Bone marrow (tissue), 2 donors: ENCODE results near the gene ITPR2.
A peak's percentile ranks its signal among the peaks of the same experiment; 100 is the strongest.

Source experiments
- DNase-seq, 2 donors: peaks; one replicate each; lab custom pipeline; 2025; lab: John Stamatoyannopoulos, UW

ITPR2 gene

DNA sequence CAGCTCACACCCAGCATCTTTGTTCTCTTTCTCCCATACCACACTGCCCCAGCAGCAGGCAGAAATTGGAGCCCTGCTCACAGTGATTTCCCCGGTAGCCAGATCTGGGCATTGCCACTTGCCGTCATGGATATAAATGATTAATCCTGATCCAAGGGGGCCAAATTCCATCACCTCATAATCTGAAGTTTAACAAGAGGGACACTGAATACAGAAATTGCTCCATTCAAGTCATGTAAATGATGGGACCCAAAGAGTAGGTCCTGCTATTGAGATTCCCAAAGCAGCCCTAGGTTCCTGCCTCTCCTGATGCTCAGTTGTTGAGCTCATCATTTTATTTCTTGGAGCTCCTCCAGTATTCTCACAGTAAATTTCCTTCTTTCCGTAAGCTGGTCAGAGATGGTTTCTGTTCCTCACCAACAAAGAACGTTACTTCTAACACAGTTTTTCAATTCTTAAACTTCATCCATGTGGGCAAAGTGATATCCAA, 11.7 kb downstream of the ITPR2 start:
- DNase-seq = no peak

DNA sequence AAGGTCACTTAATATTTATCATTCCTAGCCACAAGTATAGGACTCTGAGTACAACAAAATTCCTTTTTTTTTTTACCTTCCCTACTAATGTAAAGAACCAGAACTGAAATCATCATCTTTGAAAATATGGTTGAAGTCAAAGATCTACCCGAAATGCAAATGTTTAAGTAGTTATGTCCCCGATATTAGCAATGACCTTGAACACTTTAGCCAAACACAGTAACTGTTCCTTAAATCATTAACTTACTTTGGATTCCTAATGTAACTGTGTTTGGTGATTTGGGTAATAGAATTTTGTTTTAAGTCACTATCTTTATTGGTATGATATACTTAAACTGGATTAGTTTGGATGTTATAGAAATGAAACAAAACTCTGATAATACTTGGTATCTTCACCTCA, 14.4 kb downstream of the ITPR2 start:
- no peak for DNase-seq

DNA sequence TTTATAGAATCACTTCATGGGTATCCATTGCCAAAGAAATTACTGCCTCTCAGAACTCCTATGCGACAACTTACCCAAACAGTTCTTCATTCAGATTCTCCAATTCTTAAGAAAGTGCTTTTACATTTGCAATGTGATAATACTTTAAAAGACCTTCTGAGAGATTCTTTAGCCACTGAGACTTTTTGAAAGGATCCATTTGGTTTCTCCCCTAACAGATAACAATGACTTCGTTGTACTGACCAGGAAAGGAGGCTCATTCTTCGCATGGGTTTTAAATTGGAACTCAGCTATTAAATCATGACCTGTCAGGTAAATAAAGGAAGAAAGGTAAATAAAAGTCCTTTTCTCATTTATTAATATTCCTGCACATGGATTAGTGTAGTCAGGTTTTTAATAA, 14.8 kb downstream of the ITPR2 start:
- no peak for DNase-seq

DNA sequence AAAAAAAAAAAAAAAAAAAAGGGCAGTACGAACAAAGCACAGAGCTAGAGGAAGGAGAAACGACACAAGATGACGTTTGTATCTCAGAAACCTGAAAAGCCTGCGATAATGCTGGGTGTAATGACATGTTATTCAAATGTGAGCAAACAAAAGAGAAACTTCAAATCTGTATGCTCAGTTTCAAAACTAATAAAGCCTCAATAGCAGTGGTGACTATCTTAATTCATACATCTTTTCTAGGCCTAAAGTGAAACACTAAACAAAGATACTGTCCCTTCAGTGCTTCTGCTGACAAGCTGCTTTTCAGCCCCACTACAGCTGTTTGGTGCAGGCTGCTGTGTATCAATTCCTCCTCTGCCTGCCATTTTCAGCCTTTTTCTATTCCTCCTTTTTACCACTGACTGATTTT, 15.8 kb downstream of the ITPR2 start:
- no peak for DNase-seq

DNA sequence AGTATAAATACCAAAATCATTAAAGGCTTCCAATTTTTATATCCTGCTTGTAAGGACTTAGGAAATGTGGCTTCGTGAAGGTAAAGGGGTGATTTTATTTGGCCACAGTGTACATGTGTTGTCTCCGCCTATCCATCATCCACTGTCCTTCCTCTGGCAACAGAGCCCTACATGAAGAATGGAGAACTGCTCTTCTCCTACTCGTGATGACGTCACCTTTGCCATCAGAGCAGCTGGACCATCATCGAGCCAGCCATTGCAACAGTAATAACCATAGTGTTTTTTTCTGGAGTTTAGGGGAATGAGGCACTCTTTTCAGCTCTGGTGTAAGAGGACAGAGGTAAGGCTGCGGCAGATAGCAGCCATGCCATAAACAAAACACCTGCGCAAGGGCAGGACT, 19.2 kb downstream of the ITPR2 start:
- DNase-seq = no peak

DNA sequence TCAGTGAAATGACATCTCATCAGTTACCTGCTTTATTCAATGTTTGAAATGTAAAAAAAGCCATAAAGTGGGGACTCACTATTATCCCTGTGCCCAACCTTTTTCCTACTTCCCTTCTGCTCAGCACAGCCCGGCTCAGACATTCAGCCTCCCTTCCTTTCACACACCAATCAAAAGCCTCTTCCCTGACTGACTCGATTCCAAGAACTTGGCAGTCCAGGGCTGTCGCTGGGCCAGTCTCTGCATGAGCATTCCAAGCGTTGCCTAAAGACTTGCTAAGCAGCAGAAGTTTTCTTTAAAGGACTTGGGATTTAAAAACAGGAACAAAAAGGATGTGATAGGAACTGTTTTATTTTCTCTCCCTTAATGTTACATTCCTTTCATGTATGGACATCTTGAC, 22.7 kb downstream of the ITPR2 start:
- no peak for DNase-seq

DNA sequence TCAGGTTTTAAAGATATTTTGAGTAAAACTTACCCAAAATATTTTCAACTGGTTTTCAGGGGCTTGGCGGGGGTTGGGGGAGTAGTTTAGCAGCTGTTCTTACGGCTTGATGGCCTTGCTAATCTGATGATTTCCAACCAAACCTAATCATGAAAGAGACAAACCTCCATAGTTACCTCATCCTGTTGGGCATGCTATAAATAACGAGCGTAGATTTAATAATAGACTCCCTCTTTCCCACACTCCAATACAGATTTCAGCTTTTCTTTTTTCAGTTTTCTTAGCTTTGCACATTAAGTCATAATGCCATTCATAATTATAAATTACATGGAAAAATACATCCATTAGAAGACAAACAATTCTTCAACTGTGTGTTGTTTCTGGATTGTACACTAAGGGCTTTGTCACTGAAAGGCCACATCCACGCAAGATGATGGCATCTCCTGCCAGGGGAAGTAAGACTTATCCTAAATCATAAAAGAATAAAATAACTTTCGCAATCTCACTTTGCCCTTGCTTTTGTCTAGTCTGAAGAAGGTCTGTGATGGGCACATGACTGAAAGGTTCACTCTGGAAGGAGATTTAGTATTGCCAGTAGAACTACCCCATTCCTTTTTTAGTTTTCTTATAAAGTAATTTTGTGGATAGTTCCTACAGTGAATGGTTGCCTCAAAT, 23.2 kb downstream of the ITPR2 start:
- no peak for DNase-seq

DNA sequence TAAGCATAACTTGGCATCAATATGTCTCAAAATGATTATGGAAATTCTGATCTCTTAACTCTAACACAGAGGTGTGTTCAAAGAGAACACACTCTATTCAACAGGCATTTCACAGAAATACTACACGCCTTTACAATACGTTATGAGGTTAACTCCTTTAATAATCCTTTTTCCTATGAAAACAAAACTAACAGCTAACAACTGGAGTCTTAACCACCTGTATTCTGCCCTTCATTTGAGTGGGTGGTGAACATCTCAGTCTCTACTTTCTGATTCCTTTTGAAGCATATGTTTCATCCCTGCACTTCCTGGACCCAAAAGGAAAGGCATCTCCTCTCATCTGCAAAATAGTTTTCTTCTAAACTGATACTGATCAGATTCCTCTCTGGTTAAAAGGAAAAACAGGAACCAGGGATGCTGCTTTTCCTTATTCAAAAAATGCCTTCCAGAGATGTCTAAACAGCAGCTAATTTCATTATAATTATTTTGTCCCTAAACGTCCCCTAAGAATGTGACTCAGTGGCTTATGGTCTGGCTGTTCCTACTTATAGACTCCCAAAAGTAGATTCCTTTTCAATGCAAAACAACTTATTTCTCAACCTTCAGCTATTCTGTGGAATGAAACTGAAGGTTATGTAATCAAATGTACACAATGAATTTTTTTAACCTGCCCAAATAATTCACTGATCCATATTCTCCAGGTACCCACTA, 24.1 kb downstream of the ITPR2 start:
- no peak for DNase-seq

DNA sequence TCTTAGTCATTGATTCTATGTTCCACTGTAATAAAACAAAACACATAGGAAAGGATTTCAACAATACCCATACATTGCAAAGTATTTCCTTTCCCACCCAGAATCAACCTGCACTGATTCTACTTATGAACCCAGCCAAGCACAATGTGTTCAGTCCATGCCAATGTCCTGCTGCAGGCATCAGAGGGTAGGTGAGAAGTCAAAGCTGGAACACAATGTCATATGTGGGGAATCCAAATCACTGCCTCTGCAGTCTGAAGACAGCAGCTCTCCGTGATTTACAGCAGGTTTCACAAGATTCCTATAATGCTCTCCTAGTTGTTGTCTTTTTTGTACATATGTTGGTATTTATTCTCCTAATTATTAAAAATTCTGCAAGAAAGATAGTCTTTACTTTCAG, 25.7 kb downstream of the ITPR2 start:
- DNase-seq = no peak

DNA sequence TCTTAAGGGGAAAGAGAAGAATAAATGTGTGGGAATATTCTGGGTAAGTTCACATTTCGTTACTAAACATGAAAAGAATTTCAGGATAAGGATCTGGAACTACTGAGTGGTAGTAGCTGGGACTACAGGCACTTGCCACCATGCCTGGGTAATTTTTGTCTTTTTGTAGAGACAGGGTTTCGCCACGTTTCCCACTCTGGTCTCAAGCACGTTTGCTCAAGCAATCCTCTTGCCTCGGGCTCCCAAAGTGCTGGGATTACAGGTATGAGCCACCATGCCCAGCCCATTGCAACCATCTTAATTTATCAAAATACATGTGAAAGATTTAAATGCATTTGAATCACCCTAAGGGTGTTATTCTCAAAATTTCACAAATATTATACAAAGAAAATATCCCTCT, 26.4 kb downstream of the ITPR2 start:
- DNase-seq = no peak

DNA sequence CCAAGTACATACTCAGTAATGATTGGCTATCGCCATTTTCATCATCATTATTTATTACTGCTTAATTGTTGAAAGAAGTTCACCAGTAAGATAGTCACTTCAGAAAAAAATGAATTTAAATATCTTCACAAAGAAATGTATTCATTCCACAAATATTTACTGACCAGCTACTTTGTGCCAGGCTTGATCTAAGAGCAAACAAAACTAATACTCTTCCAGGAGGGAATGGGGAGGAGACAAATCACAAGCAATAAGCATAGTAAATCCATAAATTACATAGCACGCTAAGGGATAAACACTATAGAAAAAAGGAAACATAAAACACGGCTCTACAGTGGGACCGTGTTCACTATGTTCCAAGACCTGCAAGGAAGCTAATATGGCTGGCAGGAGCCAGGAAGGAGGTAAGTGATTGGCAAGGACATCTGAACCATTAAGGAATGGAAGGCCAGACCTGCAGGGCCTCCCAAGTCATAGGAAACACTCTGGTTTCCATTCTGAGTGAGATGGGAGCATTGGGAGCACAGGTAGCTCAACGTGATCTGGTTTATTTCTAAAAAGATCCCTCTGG, 27.5 kb downstream of the ITPR2 start:
- no peak for DNase-seq

DNA sequence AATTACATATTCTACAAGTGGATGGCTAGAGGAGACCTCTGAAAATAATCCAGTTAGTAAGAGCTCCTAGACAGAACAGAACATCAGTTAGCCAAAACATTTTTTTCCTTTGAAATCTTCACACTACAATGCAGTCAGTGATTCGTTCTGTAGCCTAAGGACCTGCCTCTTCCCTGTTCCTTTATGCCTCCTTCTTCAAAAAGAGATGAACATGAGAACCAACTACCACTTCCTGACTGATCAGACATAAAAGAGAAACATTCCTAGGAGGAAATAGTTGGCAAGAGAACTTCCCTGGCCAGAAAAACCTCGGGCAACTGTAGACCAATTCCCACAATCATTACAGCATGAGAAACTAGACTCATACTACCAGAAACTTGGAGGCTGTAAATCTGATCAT, 29.4 kb downstream of the ITPR2 start:
- no peak for DNase-seq

DNA sequence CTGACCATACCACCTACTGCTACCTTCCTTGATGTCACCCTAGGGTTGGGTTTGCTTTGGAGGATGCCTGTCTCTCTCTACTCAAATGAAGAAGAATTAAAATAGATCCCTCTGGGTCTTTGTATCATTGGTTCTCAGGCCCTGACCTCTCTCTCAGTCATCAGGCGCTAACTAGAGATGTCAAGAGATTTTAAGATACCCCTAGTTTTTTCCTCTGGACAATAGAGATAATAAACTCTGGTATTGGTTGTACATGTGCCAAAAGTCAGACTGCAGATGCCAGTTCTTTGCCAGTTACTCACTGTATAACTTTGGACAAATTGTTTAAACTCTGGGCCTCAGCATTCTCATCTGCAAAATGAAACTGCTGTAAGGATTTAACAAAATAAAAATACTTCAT, 31.5 kb downstream of the ITPR2 start:
- DNase-seq = no peak

DNA sequence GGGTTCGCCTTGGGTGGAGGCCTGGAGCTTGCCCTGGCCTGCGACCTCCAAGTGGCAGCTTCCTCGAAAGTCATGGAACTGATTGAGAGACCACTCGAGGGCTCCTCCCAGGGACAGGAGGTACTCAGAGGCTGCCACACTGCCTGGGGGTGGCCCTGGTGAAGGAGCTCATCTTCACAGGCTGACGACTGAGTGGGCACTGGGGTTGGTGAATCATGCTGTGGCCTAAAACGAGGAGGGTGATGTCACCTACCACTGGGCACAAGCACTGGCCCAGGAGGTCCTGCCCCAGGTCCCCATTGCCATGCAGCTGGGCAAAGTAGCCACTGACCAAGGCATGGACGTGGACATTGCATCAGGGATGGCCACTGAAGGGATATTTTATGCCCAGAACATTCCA, 32.1 kb downstream of the ITPR2 start:
- no peak for DNase-seq

DNA sequence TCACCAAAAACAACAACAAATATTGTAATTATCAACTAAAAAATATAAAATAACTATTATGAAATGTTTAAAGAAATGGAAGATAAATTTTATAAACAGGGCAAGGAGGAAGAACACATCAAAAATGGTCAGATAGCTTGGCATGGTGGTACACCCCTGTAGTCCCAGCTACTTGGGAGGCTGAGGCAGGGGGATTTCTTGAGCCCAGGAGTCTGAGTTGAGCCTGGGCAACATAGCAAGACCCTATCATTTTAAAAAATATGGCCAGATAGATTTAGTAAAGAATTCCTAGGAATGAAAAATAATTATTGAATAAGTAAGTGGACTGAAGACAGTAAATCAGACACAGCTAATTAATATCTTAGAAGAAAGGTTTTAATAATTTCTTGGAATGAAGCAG, 32.6 kb downstream of the ITPR2 start:
- DNase-seq = no peak

DNA sequence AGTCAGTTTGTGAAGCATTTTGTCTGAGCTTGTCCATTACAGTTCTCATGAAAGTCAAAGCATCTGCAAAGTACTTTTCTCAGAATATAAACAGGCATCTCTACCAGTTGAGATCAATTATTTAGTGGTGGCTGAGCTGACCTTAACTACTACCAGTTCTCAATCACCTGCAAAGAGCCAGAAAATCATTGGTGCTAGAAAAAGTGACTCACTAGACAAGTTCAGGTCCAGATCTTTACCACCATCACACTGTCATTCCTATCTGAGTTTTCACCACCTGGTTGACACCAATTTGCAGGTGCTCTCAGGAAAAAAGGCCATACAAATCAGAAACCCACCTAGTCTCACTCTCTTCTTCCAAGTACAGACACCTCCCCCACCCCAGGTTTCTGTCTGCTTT, 33.3 kb downstream of the ITPR2 start:
- DNase-seq = no peak

DNA sequence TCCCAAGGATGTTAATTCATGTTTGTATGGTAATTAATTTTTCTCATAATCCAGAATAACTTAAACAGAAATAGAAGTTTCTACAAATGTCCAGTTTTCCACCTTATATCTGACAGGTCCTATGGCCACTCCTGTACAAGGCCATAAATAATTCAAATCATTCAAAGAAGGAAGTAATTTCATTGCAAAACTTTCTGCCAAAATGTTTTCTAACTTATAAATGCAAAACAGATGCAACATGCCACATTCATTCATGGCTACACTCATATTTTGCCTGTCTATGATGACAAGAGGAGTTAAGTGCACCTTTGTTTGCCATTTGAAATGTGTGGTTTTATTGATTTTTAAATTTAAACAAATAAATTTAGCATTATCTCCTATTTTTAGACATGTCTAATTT, 34.4 kb downstream of the ITPR2 start:
- DNase-seq = no peak

DNA sequence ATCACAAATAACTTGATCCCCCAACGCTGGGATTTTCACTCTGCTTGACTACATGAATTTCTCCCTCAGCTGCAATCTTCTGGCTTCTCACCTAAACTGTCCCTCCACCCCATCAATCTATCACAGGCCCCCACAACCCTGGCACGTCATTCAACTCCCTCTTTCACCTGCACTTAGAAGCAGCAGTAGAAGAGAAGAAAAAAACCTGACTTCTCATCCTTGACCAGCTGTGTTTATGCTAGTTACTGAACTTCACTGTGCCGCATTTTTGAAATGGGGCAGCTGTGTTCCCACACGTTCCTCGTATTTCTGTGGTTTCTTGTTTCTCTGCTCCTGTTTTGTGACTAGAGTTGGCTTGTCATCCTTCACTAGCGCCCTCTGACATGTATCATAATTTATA, 35.0 kb downstream of the ITPR2 start:
- DNase-seq = peak in 1 of 2 donors; percentile 50

DNA sequence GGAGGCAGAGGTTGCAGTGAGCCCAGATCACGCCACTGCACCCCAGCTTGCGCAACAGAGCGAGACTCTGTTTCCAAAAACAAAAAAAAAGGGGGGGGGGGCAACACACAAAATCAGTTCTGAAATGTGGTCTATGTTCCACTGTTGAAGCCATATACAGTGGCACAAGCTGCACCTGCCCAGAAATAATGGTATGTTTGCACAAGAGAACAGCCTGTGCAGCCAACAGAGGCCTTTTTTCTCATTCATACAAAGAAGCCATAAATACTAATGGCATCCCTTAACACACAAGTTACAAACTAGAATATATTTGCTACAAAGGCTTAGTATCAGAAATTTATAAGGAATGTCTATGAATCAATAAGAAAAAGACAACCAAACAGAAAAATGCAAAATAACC, 37.1 kb downstream of the ITPR2 start:
- no peak for DNase-seq

DNA sequence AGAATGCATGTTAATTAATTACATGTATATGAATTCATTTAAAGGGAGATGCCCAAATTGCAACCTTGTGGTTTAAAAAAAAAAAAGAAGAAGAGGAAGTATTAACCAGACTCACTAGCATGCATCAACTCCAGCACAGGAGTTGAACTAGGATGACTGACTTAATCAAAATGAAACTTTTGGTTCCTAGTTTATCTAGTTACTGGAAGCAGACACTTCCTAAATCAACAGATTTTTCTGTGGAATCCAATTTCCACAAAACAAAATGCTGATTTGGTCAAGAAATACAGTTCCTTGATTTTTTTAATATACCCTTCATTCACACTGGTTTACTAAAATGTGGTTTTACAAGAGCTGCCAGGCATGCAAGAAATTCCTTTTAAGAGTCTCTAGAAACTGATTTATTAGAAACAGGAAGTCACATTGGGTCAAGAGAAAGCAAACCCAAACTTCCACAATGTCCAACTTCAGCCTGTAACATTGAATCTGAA, 41.6 kb downstream of the ITPR2 start:
- peak in 1 of 2 donors; percentile 63 for DNase-seq

DNA sequence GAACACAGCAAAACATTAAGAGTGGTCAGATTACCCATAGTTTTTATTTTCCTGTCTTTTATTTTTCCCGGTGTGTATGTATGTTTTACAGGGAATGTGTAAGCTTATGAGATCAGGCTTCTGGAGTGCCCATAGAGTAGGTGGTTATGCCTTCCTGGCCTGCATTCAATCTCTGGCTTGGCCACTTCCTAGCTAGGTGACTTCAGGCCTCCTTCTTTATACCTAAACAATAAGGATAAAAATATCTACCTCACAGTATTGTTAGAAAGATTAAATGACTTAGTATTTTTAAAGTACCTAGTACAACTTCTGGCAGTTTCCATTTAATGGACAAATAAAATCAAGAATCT, 42.4 kb downstream of the ITPR2 start:
- no peak for DNase-seq

DNA sequence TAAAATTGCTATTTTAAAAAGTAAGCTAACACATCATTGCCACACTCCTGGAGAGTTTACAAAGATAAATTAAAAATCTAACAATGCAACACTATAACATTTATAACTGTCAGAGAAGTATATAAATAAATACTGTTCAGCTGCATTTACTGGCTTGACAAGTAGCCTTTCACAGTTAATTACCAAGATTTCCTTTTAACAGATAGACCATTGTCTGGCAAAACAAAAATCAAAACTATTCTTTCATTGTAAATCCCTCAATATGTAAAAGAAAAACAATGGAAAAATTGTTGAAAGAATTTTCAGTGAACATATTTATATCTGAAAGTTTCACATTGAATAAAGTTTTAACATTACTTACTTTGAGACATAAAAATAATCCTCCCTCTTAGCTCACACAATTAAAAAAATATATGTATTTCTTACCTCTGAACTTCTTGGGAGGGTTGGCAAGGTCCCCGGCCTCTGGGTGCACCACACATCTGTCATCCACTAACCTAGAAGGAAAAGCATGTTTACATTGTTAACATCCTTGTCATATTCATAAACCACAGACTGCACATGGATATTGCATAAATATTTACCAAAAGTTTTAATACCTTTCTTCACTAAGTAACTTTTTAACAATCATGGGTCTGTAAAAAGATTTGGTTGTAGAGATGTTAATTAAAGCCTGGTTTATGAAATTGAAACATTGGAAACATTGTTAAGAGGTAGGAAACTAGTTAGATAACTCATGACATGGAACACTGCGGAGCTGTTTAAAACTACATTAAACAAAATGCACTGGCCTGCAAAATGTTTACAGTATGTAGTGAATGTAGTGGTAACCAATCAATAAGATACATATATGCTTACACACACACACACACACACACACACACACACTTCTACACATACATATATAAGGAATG, 43.0 kb downstream of the ITPR2 start:
- no peak for DNase-seq
